DND-41 (cell line): ENCODE results near the gene TMEM258.

Source experiments
- ATAC-seq: fragments of 200-7000 bp; cut with Tn5 transposase; 3 replicates; pipeline ENCODE4 v1.9.1; 2021; ENCODE audit warnings: low read depth; ENCODE audit not compliant: insufficient read depth
- DNase-seq: peaks from one replicate; pipeline ENCODE4 v3.0.0-alpha.2; 2020
- H2AFZ ChIP-seq: 2 replicates; pipeline ENCODE4 v1.6.0; 2012; ENCODE audit warnings: low read depth, low read length
- H3K27ac ChIP-seq: 2 replicates; pipeline ENCODE4 v1.5.1; 2012; ENCODE audit warnings: low read length, inconsistent platforms
- H3K27me3 ChIP-seq: fragments of 200-600 bp; sonication (generic); 2 replicates; pipeline ENCODE4 v1.6.0; 2012; ENCODE audit warnings: low read length, mild to moderate bottlenecking, inconsistent platforms; ENCODE audit not compliant: insufficient read depth, poor library complexity
- H3K36me3 ChIP-seq: 2 replicates; pipeline ENCODE4 v1.5.1; 2012; ENCODE audit warnings: low read length, inconsistent platforms; ENCODE audit not compliant: insufficient read depth
- H3K4me1 ChIP-seq: 2 replicates; pipeline ENCODE4 v1.5.1; 2012; ENCODE audit warnings: mild to moderate bottlenecking, low read length; ENCODE audit not compliant: insufficient read depth
- H3K4me2 ChIP-seq: 2 replicates; pipeline ENCODE4 v1.6.0; 2012; ENCODE audit warnings: mild to moderate bottlenecking, moderate library complexity, low read length, inconsistent platforms; ENCODE audit not compliant: insufficient read depth
- H3K4me3 ChIP-seq, 2 experiments: fragments of 200-600 bp in 1 of 2; shearing (Covaris generic) in 1 of 2; 2 replicates each; pipeline ENCODE4 v1.5.1; 2012 to 2016; ENCODE audit warnings: inconsistent platforms in 2 of 2, low read length in 2 of 2, mild to moderate bottlenecking in 2 of 2, low read depth in 1 of 2, moderate library complexity in 1 of 2
- H3K79me2 ChIP-seq: 2 replicates; pipeline ENCODE4 v1.6.0; 2012; ENCODE audit warnings: low read length, inconsistent platforms; ENCODE audit not compliant: insufficient read depth
- H3K9ac ChIP-seq: 2 replicates; pipeline ENCODE4 v1.6.0; 2012; ENCODE audit warnings: low read depth, mild to moderate bottlenecking, inconsistent platforms, low read length, moderate library complexity
- H3K9me3 ChIP-seq: 2 replicates; pipeline ENCODE4 v1.5.1; 2012; ENCODE audit warnings: low read length, moderate library complexity, mild to moderate bottlenecking, inconsistent platforms; ENCODE audit not compliant: insufficient read depth, severe bottlenecking
- H4K20me1 ChIP-seq: 2 replicates; pipeline ENCODE4 v1.6.0; 2012; ENCODE audit warnings: low read length; ENCODE audit not compliant: insufficient read depth
- CTCF ChIP-seq: IDR thresholded peaks from 2 replicates; pipeline ENCODE4 v1.5.1; 2012; ENCODE audit warnings: borderline replicate concordance, low read length, moderate library complexity, mild to moderate bottlenecking; ENCODE audit not compliant: poor library complexity, severe bottlenecking; ENCODE audit errors: extremely low read depth
- EZH2 ChIP-seq: IDR thresholded peaks from 3 replicates; pipeline ENCODE4 v1.6.1; 2012; ENCODE audit warnings: borderline replicate concordance, low read depth, mild to moderate bottlenecking, moderate library complexity, low read length, inconsistent platforms; ENCODE audit not compliant: severe bottlenecking

The TMEM258 gene

DNA sequence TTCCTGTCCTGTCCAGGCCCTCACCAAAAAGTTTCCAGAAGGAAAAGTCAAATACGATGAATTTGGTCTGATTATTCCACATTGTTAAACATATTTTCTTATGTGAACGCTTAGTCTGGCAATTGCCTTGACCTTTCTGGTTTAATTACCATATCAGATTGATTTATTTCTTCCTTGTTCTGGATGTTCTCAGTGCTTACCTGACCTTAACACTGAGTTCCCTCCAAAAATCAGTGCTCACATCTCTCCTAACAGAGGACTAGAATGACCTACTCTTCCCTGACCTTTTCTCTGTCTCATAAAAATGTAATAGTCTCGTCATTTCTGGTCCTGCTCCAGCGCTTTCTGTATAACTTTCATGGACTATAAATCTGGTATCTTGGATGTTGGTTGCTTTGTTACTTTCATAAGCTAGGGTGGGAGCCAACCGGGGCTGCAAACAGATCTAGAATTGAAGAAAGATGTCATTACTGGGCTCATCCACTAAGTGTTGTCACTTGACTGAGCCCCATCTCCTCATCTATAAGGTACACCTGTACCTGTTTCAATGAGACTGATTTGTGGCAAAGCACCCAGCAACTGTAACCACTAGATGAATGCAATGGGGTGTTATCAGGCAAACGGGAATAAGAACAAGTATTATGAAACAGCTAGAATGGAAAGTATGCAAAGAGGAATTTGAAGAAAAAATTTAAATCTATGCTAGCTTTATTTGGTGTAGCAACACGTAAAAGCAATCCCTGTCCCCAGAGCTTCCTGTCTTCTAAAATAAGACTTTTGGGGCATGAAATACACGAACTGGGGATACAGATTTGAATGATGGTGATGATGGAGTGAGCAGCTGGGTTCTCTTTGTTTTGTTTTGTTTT is 38.1 kb upstream of the TMEM258 start:
- peak overlapping the region; percentile 46 to 84; a peak in 3 of 4 replicates for H3K4me3 ChIP-seq
- H3K4me1 ChIP-seq, result peaks cover 77% of the 10 kb centered on the region
- ATAC-seq, result no peak

DNA sequence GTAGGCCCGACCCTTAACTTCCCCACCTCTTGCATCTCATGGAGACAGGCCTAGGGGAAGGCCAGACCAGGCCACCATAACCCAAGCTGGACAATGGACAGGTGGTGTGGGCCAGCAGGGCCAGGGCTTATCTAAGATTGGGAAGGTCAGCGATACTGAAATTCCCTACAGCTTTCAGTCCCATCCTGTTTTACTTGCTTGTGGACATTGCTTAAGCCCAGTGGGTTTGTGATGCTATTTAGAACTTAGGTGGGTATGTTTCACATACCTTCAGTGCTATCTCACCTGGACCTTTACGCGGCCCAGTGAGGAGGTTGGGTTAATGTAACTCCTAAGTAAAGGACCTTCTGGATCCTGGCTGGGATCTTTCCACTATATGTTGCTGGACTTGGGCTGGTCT is 37.4 kb upstream of the TMEM258 start:
- peaks cover 41% of the 10 kb centered on the region for H4K20me1 ChIP-seq
- peak overlapping the region; percentile 99 for H3K27ac ChIP-seq
- ATAC-seq (no peak), DNase-seq (no peak)
- H3K9ac ChIP-seq, result peak overlapping the region; percentile 90
- no peak overlapping the region for H2AFZ ChIP-seq
- peak overlapping the region; percentile 46 to 84 for H3K4me3 ChIP-seq
- no peaks in the 10 kb centered on the region for H3K27me3 ChIP-seq
- no peaks in the 10 kb centered on the region for H3K9me3 ChIP-seq
- TF ChIP-seq CTCF, result no peak
- TF ChIP-seq EZH2, result no peak
- peaks cover 57% of the 10 kb centered on the region for H3K36me3 ChIP-seq
- peak overlapping the region; percentile 81 for H3K4me2 ChIP-seq
- H3K79me2 ChIP-seq, result peaks cover 77% of the 10 kb centered on the region
- H3K4me1 ChIP-seq, result peaks cover 70% of the 10 kb centered on the region

More for the DNA sequence above, 38.1 kb upstream of the TMEM258 start:
- peaks cover 57% of the 10 kb centered on the region for H3K36me3 ChIP-seq
- peak overlapping the region; percentile 81 for H3K4me2 ChIP-seq
- H3K9me3 ChIP-seq, result no peaks in the 10 kb centered on the region
- H2AFZ ChIP-seq, result no peak overlapping the region
- DNase-seq, result no peak
- H3K79me2 ChIP-seq, result peaks cover 84% of the 10 kb centered on the region
- H3K27me3 ChIP-seq, result no peaks in the 10 kb centered on the region
- peak overlapping the region; percentile 90 for H3K9ac ChIP-seq
- TF ChIP-seq CTCF (no peak), EZH2 (no peak)
- peak overlapping the region; percentile 99 for H3K27ac ChIP-seq
- peaks cover 41% of the 10 kb centered on the region for H4K20me1 ChIP-seq

DNA sequence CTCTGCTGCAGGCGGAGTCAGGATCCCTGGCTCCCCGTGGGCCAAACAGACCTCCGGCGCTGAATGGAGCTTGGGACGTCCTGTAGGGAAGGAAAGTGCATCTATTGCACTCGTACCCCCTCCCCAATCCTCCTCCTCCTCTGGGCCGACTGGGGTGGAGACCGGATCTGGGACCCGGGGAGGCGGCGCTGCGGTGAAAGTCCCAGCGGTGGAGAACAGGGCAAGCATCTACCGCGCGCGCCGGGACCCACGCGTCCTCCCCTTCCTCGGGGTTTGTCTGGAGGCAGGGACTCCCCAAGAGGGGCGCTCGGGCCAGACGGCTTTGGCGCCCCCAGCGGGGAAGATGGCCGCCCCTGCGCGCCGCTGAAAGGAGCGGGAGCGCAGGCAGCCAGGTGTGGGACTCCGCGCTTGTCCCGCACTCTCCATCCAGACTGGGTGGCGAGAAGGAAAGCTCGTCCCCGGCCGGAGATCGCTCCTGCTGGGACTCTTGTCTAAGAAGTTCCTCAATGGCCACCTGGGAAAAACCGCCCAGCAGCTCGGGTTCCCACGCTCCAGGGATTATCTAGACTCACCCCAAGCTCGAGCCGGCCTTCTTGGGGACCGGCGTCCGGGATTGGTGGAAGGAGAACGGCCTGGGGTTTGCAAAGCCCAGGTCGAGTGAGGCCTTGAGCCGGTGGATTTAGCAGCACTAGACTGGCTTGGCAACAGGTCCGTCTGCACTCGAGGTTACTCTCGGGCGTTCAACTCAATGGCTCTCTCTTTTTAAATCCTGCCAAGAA is 36.4 kb upstream of the TMEM258 start:
- Histone ChIP-seq H3K4me3 (peak overlapping the region; percentile 46 to 84), H3K36me3 (peaks cover 55% of the 10 kb centered on the region), H3K79me2 (peaks cover 70% of the 10 kb centered on the region), H3K9me3 (no peaks in the 10 kb centered on the region), H3K27me3 (no peaks in the 10 kb centered on the region), H4K20me1 (peaks cover 41% of the 10 kb centered on the region), H3K4me1 (peaks cover 60% of the 10 kb centered on the region), H3K9ac (peak overlapping the region; percentile 90), H3K4me2 (peak overlapping the region; percentile 81), H2AFZ (peak overlapping the region; percentile 50; the same call in 1 of the 2 replicates), H3K27ac (peak overlapping the region; percentile 99)
- ATAC-seq (peak; percentile 43), DNase-seq (peak; percentile 75)
- TF ChIP-seq CTCF, result peak; percentile 64
- TF ChIP-seq EZH2, result no peak
